ENCODE results near the gene BPTF. TPM values are rescaled to one million over a fixed set of nuclear protein-coding genes. Genes with fewer than 3 reads are reported as not detected.

Gene BPTF
- total RNA-seq, 1 experiment from 2014 or later = 61.8 TPM

GRCh38 chr17:67865438-67865837 is 40.1 kb downstream of the BPTF start:
- no peak for DNase-seq
- no peaks in the 10 kb centered on the region for H3K9me3 ChIP-seq (ENCODE audit: low read length)
- H3F3A ChIP-seq (ENCODE audit: low read length, unreplicated experiment) = no peaks in the 10 kb centered on the region
- peaks cover 4% of the 10 kb centered on the region for H3K36me3 ChIP-seq (ENCODE audit: low read depth, low read length)
- H2AFZ ChIP-seq (ENCODE audit: low read length) = no peak overlapping the region
- H3K9ac ChIP-seq (ENCODE audit: low read length) = no peak overlapping the region
- no peak overlapping the region for H3K4me3 ChIP-seq (ENCODE audit: low read length)
- no TSS peak for BruUV-seq (replicated peaks)
- no peak for ATAC-seq
- ChIA-PET POLR2A (ENCODE audit: unreplicated experiment) (no interaction called here), CTCF (no interaction called here)
- H3K9me2 ChIP-seq (replicated peaks; ENCODE audit: low read length) = no peaks in the 10 kb centered on the region
- H3K79me2 ChIP-seq (ENCODE audit: low read length) = peaks cover 87% of the 10 kb centered on the region
- intact Hi-C loops (cut with micrococcal nuclease) = no loop called here
- H3K27ac ChIP-seq (ENCODE audit: low read length) = no peak overlapping the region
- no peaks in the 10 kb centered on the region for H3K27me3 ChIP-seq (ENCODE audit: low read length)
- peaks cover 7% of the 10 kb centered on the region; the same call in 1 of the 2 replicates for H3K4me1 ChIP-seq (ENCODE audit: insufficient read depth, low read length)
- peaks cover 18% of the 10 kb centered on the region; the same call in 1 of the 2 replicates for H4K20me1 ChIP-seq (ENCODE audit: low read length)
- TF ChIP-seq CTCF (conservative IDR thresholded peaks at IDR 0.05; ENCODE audit: low read depth, low read length) (no peak), EZH2 (IDR thresholded peaks at IDR 0.05; ENCODE audit: low read length, unreplicated experiment) (no peak), EZH2phosphoT487 (IDR thresholded peaks at IDR 0.05; ENCODE audit: borderline replicate concordance, low read length) (no peak)
- no peak overlapping the region for H3K4me2 ChIP-seq (ENCODE audit: low read length)

GRCh38 chr17:67867591-67867990 is 42.3 kb downstream of the BPTF start:
- intact Hi-C loops (cut with micrococcal nuclease) = no loop called here
- no peak overlapping the region for H2AFZ ChIP-seq (ENCODE audit: low read length)
- H4K20me1 ChIP-seq (ENCODE audit: low read length) = peaks cover 11% of the 10 kb centered on the region; the same call in 1 of the 2 replicates
- H3K4me3 ChIP-seq (ENCODE audit: low read length) = no peak overlapping the region
- peaks cover 67% of the 10 kb centered on the region for H3K79me2 ChIP-seq (ENCODE audit: low read length)
- TF ChIP-seq EZH2phosphoT487 (IDR thresholded peaks at IDR 0.05; ENCODE audit: borderline replicate concordance, low read length) (no peak), CTCF (conservative IDR thresholded peaks at IDR 0.05; ENCODE audit: low read depth, low read length) (no peak), EZH2 (IDR thresholded peaks at IDR 0.05; ENCODE audit: low read length, unreplicated experiment) (no peak)
- peaks cover 4% of the 10 kb centered on the region for H3K36me3 ChIP-seq (ENCODE audit: low read depth, low read length)
- CTCF ChIA-PET = no interaction called here
- H3F3A ChIP-seq (ENCODE audit: low read length, unreplicated experiment) = no peaks in the 10 kb centered on the region
- no peaks in the 10 kb centered on the region for H3K9me3 ChIP-seq (ENCODE audit: low read length)
- no peaks in the 10 kb centered on the region for H3K9me2 ChIP-seq (replicated peaks; ENCODE audit: low read length)
- POLR2A ChIA-PET (ENCODE audit: unreplicated experiment) = no interaction called here
- BruUV-seq (replicated peaks) = TSS peak; percentile 25
- H3K4me1 ChIP-seq (ENCODE audit: insufficient read depth, low read length) = peaks cover 7% of the 10 kb centered on the region; the same call in 1 of the 2 replicates
- no peak overlapping the region for H3K27ac ChIP-seq (ENCODE audit: low read length)
- ATAC-seq (no peak), DNase-seq (no peak)
- no peak overlapping the region for H3K9ac ChIP-seq (ENCODE audit: low read length)
- no peak overlapping the region for H3K4me2 ChIP-seq (ENCODE audit: low read length)
- no peaks in the 10 kb centered on the region for H3K27me3 ChIP-seq (ENCODE audit: low read length)

GRCh38 chr17:67868176-67868575 is 42.9 kb downstream of the BPTF start:
- intact Hi-C loops (cut with micrococcal nuclease) = no loop called here
- Histone ChIP-seq H3F3A (ENCODE audit: low read length, unreplicated experiment) (no peaks in the 10 kb centered on the region), H3K9ac (ENCODE audit: low read length) (no peak overlapping the region), H3K9me2 (replicated peaks; ENCODE audit: low read length) (no peaks in the 10 kb centered on the region), H3K4me3 (ENCODE audit: low read length) (no peak overlapping the region), H3K79me2 (ENCODE audit: low read length) (peaks cover 61% of the 10 kb centered on the region), H3K4me2 (ENCODE audit: low read length) (no peak overlapping the region), H2AFZ (ENCODE audit: low read length) (no peak overlapping the region), H3K9me3 (ENCODE audit: low read length) (no peaks in the 10 kb centered on the region), H4K20me1 (ENCODE audit: low read length) (peaks cover 11% of the 10 kb centered on the region; the same call in 1 of the 2 replicates), H3K36me3 (ENCODE audit: low read depth, low read length) (peaks cover 4% of the 10 kb centered on the region), H3K4me1 (ENCODE audit: insufficient read depth, low read length) (peaks cover 7% of the 10 kb centered on the region; the same call in 1 of the 2 replicates), H3K27me3 (ENCODE audit: low read length) (no peaks in the 10 kb centered on the region), H3K27ac (ENCODE audit: low read length) (no peak overlapping the region)
- DNase-seq = no peak
- CTCF ChIA-PET = no interaction called here
- no peak for TF ChIP-seq EZH2phosphoT487 (IDR thresholded peaks at IDR 0.05; ENCODE audit: borderline replicate concordance, low read length)
- TF ChIP-seq CTCF (conservative IDR thresholded peaks at IDR 0.05; ENCODE audit: low read depth, low read length) = no peak
- TF ChIP-seq EZH2 (IDR thresholded peaks at IDR 0.05; ENCODE audit: low read length, unreplicated experiment) = no peak
- POLR2A ChIA-PET (ENCODE audit: unreplicated experiment) = no interaction called here
- no TSS peak for BruUV-seq (replicated peaks)
- ATAC-seq = no peak
